Measurements from ENCODE around the gene RBFOX1.

RBFOX1 gene

DNA sequence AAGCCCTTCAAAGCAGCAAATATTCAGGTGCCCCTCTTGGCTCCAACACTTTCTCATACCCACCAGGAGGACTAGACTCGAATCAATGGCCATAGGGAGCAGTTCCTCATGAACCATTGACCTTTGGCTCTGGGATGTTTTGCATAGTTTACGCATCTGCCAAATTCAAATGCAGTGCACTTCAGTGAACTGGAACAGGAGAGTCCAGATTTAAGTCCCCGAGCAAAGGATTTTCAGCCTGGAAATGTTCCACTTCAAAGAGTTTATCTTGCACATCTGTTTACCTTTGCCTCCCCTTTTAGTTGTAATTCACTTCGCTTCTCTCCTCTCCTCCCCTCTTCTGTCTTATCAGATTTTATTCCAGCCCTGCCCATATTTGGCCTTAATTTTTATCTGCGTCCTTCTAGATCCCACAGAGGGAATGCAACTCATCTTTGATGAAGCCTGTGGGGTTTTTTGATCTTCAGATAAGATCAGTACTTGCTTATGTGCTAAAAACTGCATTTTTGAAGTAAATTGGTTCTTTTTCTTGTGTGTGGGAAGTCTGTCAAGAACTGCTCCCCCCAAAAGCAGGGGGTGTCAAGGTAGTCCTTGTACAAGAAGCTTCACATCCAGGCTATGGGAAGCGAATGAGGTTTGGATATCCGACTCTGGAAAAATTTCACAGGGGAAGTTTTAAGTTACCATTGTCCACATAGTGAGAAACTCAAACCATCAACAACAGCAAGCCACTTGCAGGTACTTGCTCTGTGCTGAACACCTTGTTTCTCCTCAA, 281.6 kb downstream of the RBFOX1 start:
- DNase-seq, result no peak
- H3K36me3 ChIP-seq, result no peaks in the 10 kb centered on the region

DNA sequence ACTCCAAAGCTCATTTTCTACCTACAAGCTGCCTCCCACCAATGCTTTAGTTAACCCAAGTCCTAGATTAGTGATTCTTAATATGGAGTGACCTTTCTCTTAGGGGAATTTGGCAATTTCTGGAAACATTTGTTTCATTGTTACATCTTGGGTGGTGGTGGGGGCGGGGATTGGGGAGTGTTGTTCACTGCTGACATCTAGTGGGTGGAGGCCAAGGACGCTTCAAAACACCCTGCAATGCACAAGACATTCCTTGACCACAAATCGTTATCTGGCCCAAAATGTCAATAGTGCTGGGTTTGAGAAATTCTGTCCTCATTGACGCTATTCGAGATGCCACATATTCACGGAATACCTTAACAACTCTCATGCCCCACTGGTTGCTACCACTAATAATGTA, 282.9 kb downstream of the RBFOX1 start:
- Histone ChIP-seq H3K36me3 (no peaks in the 10 kb centered on the region), H3K4me1 (no peaks in the 10 kb centered on the region), H3K27me3 (no peaks in the 10 kb centered on the region), H3K4me3 (ENCODE audit: low read depth, low read length) (no peak overlapping the region), H3K9me3 (no peaks in the 10 kb centered on the region)
- no peak for DNase-seq
- TF ChIP-seq, protein P1, sequence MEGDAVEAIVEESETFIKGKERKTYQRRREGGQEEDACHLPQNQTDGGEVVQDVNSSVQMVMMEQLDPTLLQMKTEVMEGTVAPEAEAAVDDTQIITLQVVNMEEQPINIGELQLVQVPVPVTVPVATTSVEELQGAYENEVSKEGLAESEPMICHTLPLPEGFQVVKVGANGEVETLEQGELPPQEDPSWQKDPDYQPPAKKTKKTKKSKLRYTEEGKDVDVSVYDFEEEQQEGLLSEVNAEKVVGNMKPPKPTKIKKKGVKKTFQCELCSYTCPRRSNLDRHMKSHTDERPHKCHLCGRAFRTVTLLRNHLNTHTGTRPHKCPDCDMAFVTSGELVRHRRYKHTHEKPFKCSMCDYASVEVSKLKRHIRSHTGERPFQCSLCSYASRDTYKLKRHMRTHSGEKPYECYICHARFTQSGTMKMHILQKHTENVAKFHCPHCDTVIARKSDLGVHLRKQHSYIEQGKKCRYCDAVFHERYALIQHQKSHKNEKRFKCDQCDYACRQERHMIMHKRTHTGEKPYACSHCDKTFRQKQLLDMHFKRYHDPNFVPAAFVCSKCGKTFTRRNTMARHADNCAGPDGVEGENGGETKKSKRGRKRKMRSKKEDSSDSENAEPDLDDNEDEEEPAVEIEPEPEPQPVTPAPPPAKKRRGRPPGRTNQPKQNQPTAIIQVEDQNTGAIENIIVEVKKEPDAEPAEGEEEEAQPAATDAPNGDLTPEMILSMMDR (IDR thresholded peaks at IDR 0.05; ENCODE audit: low read depth, low read length), result no peak

More for the DNA sequence above, 281.6 kb downstream of the RBFOX1 start:
- no peaks in the 10 kb centered on the region for H3K27me3 ChIP-seq
- no peak overlapping the region for H3K4me3 ChIP-seq (ENCODE audit: low read depth, low read length)
- no peaks in the 10 kb centered on the region for H3K4me1 ChIP-seq
- no peaks in the 10 kb centered on the region for H3K9me3 ChIP-seq
- TF ChIP-seq, protein P1 (IDR thresholded peaks at IDR 0.05; ENCODE audit: low read depth, low read length), result no peak

DNA sequence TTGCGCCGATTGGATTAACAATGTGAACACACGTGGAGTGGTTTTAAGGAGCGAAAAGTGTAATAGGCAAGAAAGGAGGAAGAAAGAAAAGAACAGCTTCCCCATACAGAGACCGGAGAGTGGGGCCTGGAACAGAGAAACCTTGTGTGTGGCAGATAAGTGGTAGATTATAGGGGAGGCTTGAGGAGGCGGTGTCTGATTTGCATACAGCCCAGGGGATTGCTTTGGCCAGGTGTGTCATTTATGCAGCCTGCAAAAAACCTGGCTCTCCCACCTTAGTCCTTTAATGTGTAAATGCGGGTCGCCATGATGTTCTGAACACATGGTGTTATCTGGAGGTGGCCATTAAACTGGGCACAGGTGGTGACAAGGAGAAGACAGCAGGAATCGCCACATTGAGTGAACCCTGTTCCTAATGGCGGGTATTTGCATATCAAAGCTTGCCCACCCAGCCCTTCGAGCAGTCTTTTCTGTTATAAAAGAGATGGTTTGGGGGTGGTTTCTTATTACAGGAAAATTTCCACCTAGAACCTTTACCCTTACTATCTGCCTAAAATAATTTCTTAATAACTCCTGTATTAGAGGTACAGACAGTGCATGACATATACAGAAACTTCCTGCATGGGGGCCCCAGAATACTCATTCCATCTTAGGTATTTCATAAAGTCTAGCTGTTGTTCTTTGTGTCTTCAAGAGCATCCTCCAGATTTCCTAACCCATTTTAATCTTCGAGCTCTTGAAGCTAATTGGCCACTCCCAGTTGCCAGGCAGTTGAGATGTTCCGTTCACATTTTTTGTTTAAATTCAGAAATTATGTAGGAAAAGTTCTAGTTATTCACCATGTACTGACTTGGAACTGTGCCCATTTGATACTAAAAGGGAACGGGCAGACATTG, 292.5 kb downstream of the RBFOX1 start:
- H3K36me3 ChIP-seq, result no peaks in the 10 kb centered on the region

DNA sequence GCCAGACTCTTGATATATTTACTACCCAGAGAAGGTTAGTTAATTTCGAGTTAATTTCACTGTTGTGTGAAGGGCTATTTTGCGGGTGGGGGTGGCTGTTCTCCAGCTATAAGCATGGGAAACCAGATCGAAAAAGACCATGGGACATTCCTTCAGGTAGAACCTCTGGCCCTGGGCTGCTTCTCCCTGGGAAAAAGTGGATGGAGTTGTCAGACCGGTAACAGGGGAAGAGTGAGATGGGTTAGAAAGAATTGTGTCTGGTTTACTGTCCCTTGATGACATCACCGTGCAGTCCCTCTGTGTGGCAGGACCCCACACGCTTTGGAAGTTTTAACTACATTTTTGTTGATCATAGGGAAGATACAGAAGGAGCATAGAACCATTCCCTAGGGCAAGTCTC, 296.3 kb downstream of the RBFOX1 start:
- H3K4me3 ChIP-seq (ENCODE audit: low read depth, low read length), result no peak overlapping the region
- TF ChIP-seq, protein P1 (IDR thresholded peaks at IDR 0.05; ENCODE audit: low read depth, low read length), result no peak
- H3K27me3 ChIP-seq, result no peaks in the 10 kb centered on the region
- no peaks in the 10 kb centered on the region for H3K36me3 ChIP-seq
- DNase-seq, result no peak
- no peaks in the 10 kb centered on the region for H3K4me1 ChIP-seq
- no peaks in the 10 kb centered on the region for H3K9me3 ChIP-seq

More for the DNA sequence above, 292.5 kb downstream of the RBFOX1 start:
- H3K4me1 ChIP-seq, result no peaks in the 10 kb centered on the region
- no peaks in the 10 kb centered on the region for H3K27me3 ChIP-seq
- H3K9me3 ChIP-seq, result no peaks in the 10 kb centered on the region
- H3K4me3 ChIP-seq (ENCODE audit: low read depth, low read length), result no peak overlapping the region
- DNase-seq, result no peak
- TF ChIP-seq, protein P1 (IDR thresholded peaks at IDR 0.05; ENCODE audit: low read depth, low read length), result no peak

DNA sequence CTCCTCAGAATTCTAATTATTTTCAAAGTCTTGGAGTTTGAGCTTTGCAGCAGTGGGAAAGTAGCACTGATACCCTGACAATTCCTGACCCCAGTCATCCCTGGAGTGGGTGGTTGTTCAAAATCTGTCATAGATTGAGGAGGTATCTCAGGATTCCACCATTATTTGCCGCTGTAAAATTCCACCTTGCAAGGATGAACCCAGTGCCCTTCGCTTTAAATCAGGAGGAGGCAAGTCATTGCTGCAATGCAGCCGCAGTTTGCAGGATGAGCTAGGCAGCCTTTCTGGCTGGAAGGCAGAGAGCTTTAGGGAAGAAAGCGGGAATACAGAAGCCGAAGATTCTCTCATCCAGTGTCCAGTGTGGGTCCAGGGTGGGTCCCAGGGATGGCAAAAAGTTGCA, 296.9 kb downstream of the RBFOX1 start:
- no peak for DNase-seq
- Histone ChIP-seq H3K36me3 (no peaks in the 10 kb centered on the region), H3K9me3 (no peaks in the 10 kb centered on the region), H3K4me3 (ENCODE audit: low read depth, low read length) (no peak overlapping the region), H3K4me1 (no peaks in the 10 kb centered on the region), H3K27me3 (no peaks in the 10 kb centered on the region)
- TF ChIP-seq, protein P1 (IDR thresholded peaks at IDR 0.05; ENCODE audit: low read depth, low read length), result no peak

All from BE2C (cell line).